Stimulated activated naive CD8-positive, alpha-beta T cell treated with anti-CD3 and anti-CD28 coated beads, Interleukin-15, amount 100 ng/mL, for 72 hours (primary cell): Measurements from ENCODE around the gene TOPBP1.

Experiments
- ATAC-seq: fragments of 150-1000 bp; cut with Tn5 transposase; 2 replicates; pipeline ENCODE4 v1.10.0; 2021; ENCODE audit warnings: mild to moderate bottlenecking, moderate library complexity
- DNase-seq, 2 donors: peaks; one replicate each; pipeline ENCODE4 v3.0.0; 2021 to 2022
- H3K27ac Mint-ChIP-seq, 2 donors: one replicate each; pipeline ENCODE4 v1.8.0; 2022; ENCODE audit warnings: mild to moderate bottlenecking in 2 of 2, mixed read lengths in 2 of 2, moderate library complexity in 2 of 2
- H3K27me3 Mint-ChIP-seq: one replicate; pipeline ENCODE4 v1.8.0; 2022; ENCODE audit warnings: mixed read lengths
- H3K4me1 Mint-ChIP-seq: one replicate; pipeline ENCODE4 v1.8.0; 2022; ENCODE audit warnings: mild to moderate bottlenecking, mixed read lengths
- H3K4me3 Mint-ChIP-seq, 2 donors: one replicate each; pipeline ENCODE4 v1.8.0; 2022; ENCODE audit warnings: mild to moderate bottlenecking in 2 of 2, mixed read lengths in 2 of 2, moderate library complexity in 1 of 2
- H3K9me3 Mint-ChIP-seq, 2 donors: one replicate each; pipeline ENCODE4 v1.8.0; 2022; ENCODE audit warnings: mixed read lengths in 2 of 2

Gene TOPBP1

DNA sequence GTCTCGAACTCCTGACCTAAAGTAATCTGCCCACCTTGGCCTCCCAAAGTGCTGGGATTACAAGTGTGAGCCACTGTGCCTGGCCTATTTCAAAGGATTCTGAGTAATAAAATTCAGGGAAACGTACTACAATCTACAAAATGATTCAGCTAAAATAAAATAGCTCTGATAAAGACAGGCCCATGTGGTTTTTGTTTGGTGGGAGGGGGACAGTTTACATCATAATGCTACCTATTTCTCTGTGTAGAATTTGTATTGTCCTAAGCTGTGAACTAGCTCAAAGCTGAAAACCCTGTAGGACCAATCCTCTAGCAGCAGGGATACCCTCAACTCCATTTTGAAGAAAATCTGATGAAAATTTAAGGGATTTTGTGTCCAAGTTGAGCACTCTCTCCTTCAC, 62.5 kb downstream of the TOPBP1 start:
- no peak for ATAC-seq
- H3K27me3 Mint-ChIP-seq, result no peaks in the 10 kb centered on the region

DNA sequence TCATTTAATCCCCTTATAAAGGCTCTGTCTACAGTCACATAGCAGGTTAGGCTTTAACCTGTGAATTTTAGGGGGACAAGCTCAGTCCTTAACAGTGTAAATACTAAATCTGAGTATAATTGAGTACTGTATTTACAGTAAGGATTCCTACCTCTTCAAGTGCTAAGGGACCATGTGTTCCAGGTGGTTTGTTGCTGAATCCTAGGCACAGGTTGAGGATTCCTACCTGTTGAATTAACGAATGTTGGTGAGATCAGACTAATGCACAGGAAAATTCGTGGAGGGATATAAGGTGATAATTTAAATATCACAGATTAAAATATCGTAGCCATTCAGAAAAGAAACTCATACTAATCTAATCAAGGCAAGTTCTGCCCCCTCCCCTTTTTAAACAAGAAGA, 63.3 kb downstream of the TOPBP1 start:
- no peaks in the 10 kb centered on the region for H3K27me3 Mint-ChIP-seq
- no peak for ATAC-seq
- peak overlapping the region in 1 of 2 donors; percentile 54 for H3K27ac Mint-ChIP-seq
- H3K4me1 Mint-ChIP-seq, result peaks cover 23% of the 10 kb centered on the region
- DNase-seq, result no peak
- no peak overlapping the region for H3K4me3 Mint-ChIP-seq
- H3K9me3 Mint-ChIP-seq, result no peaks in the 10 kb centered on the region

More for the DNA sequence above, 62.5 kb downstream of the TOPBP1 start:
- Mint-ChIP-seq H3K27ac (peak overlapping the region in 1 of 2 donors; percentile 31), H3K9me3 (no peaks in the 10 kb centered on the region), H3K4me1 (peaks cover 22% of the 10 kb centered on the region), H3K4me3 (no peak overlapping the region)
- no peak for DNase-seq

DNA sequence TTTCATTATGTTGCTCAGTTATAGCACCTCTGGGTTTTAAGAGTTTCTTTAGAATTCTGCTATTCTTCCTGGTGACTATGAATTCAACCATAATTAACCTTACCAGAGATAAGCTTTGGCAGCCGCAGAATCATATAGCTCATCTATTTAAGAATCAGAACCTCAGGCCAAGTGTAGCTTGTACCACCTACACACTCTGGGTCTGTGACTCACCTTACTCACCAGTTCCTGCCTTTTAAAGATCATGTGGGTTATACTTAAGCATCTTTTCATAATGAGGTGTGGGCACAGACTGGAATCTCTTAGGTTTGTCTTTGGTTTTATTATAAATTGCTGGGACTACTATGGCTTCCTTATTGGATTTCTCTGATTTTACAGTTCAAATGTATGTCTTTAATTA, 66.4 kb downstream of the TOPBP1 start:
- Mint-ChIP-seq H3K4me1 (peaks cover 33% of the 10 kb centered on the region), H3K27ac (no peak overlapping the region), H3K9me3 (no peaks in the 10 kb centered on the region), H3K27me3 (no peaks in the 10 kb centered on the region), H3K4me3 (peak overlapping the region in 1 of 2 donors; percentile 16)
- DNase-seq, result peak; percentile 37 to 43
- peak; percentile 96 for ATAC-seq

DNA sequence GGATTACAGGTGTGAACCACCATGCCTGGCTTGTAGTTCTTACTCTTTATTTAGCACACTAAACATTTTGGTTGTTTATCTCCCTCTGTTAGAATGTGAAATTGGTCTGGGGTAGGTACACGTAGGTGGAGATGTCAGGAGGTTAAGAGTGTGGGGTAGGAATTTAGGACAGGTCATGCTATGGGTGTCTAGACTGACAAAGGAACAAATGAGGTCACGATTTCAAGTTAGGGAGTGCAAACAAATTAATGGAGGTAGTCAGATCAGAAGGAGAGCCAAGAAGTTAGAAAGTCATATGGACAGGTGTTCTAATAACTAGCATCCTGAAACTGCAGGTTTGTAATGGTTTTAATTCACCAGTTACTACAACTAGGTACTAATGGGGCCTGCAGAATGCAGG, 68.5 kb downstream of the TOPBP1 start:
- H3K27me3 Mint-ChIP-seq, result no peaks in the 10 kb centered on the region
- H3K4me3 Mint-ChIP-seq, result no peak overlapping the region

DNA sequence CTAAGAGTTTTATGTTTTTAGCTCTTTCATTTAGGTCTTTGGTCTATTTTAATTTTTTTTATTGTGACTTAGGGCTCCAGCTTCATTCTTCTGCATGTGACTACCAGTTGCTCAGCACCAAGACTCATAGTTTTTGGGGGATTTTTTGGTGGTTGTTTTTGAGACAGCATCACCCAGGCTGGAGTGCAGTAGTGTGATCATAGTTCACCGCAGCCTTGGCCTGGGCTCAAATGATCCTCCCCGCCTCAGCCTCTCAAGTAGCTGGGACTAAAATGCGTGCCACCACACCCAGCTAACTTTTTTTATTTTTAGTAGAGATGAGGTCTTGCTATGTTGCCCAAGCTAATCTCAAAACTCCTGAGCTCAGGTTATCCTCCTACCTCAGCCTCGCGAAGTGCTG, 68.9 kb downstream of the TOPBP1 start:
- DNase-seq, result no peak
- ATAC-seq, result peak; percentile 55
- Mint-ChIP-seq H3K9me3 (no peaks in the 10 kb centered on the region), H3K4me1 (peaks cover 53% of the 10 kb centered on the region), H3K27ac (peak overlapping the region in 1 of 2 donors; percentile 7), H3K4me3 (no peak overlapping the region), H3K27me3 (no peaks in the 10 kb centered on the region)

More for the DNA sequence above, 68.5 kb downstream of the TOPBP1 start:
- Mint-ChIP-seq H3K9me3 (no peaks in the 10 kb centered on the region), H3K27ac (peak overlapping the region in 1 of 2 donors; percentile 7), H3K4me1 (peaks cover 49% of the 10 kb centered on the region)
- no peak for DNase-seq
- no peak for ATAC-seq

DNA sequence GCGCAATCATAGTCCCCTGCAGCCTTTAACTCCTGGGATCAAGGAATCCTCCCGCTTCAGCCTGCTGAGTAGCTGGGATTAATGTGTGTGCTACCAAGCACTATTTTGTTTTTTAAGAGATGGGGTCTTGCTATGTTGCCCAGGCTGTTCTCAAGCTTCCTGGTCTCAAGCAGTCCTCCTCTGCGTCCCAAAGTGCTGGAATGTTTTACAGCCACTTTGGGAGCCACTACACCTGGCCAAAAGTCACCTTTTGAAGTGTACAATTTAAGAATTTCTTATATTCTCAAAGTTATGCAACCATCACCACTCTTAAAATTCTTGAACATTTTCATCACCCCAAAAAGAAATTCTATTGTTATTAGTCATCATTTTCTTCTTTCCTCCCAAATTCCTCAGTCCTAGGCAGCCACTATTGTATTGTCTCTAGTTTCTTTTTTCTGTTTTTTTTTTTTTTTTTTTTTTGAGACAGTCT, 70.4 kb downstream of the TOPBP1 start:
- ATAC-seq (no peak), DNase-seq (no peak)
- H3K9me3 Mint-ChIP-seq, result no peaks in the 10 kb centered on the region
- H3K4me3 Mint-ChIP-seq, result no peak overlapping the region
- H3K27ac Mint-ChIP-seq, result no peak overlapping the region
- peaks cover 52% of the 10 kb centered on the region for H3K4me1 Mint-ChIP-seq
- no peaks in the 10 kb centered on the region for H3K27me3 Mint-ChIP-seq

DNA sequence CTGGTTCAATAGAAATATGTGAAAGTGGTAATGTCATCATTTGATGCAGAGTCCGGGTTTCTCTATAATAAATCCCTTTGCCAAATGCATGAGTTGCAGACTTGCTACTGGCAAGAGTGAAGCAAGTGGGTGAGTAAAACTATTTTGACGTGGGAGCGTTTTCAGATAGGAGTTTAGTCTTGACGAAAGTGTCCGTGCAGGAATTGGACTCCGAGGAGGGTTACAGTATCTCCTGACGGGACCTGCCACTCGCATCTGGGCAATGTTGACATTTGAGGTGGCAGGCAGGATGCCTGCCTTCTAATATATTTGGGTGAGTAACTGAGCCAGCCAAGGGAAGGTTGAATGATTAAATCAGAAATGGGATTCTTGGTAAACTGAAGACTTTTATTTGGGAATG, 72.2 kb downstream of the TOPBP1 start:
- DNase-seq (no peak), ATAC-seq (no peak)
- Mint-ChIP-seq H3K4me1 (peaks cover 40% of the 10 kb centered on the region), H3K27ac (no peak overlapping the region), H3K4me3 (no peak overlapping the region), H3K9me3 (no peaks in the 10 kb centered on the region), H3K27me3 (no peaks in the 10 kb centered on the region)

DNA sequence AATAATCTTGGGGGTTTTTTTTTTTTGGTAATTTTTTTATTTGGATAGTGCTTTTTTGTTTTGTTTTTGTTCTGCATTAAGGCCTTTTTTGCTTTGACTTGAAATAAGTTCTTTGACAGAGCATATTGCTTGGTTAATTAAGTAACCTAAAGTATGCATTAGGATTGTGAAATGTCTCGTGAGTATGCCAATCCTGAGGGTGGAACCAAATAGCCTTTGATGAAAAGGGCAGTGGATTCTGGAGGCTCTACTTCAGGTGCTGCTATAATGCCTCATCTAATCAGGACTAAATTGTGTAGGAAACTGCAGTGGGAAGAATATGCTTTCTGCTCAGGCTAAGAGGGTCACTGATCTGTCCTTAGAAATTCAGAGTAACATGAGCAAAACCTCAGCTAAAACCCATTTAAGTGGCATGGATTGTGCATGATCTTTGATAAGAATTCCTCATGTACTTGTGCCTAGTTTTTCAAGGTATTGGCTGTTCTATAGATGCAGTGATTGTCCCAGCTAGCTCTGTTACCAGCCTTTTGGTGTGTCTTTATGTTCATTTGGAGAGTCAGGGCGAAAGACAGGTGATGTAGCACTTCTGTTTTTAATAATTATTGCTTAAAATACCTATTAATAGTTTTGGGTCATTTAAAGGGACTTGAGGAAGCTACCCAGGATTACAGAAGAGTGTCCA, 72.8 kb downstream of the TOPBP1 start:
- H3K9me3 Mint-ChIP-seq, result no peaks in the 10 kb centered on the region
- H3K4me1 Mint-ChIP-seq, result peaks cover 40% of the 10 kb centered on the region
- ATAC-seq (no peak), DNase-seq (no peak)
- peak overlapping the region in 1 of 2 donors; percentile 89 for H3K27ac Mint-ChIP-seq
- H3K4me3 Mint-ChIP-seq, result no peak overlapping the region
- no peaks in the 10 kb centered on the region for H3K27me3 Mint-ChIP-seq

DNA sequence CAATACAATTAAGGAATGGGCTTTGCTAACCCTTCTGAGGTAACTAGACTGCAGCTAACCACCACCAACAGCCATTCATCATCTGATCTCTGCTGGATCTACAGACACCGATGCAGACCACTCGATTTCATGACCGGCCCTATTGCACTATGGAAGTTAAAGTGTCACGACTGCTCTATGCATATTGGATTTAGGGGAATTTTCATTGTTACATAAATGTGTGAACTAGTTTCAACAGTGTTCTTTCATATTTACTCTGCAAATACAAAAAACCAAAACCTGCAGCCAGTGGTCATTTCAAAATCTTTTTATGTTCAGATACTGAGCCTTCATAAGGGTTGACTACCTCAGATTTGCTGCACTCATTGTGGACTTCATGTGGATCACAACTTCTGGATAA, 73.7 kb downstream of the TOPBP1 start:
- no peaks in the 10 kb centered on the region for H3K27me3 Mint-ChIP-seq
- no peak overlapping the region for H3K4me3 Mint-ChIP-seq
- no peaks in the 10 kb centered on the region for H3K9me3 Mint-ChIP-seq
- peaks cover 41% of the 10 kb centered on the region for H3K4me1 Mint-ChIP-seq
- H3K27ac Mint-ChIP-seq, result no peak overlapping the region
- DNase-seq, result no peak
- ATAC-seq, result peak; percentile 73

DNA sequence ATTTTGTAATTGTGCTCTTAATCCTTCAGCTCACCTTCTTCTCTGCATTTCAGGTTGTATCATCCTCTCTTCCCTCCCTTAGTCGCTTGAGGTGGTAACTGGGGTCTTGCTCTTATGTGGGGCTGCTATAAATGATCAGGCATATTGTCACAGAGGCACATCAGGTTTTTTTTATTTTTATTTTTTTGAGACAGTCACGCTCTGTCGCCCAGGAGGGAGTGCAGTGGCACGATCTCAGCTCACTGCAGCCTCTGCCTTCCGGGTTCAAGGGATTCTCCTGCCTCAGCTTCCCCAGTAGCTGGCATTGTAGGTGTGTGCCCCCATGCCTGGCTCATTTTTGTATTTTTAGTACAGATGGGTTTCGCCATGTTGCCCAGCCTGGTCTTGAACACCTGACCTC, 78.3 kb downstream of the TOPBP1 start:
- no peaks in the 10 kb centered on the region for H3K27me3 Mint-ChIP-seq
- DNase-seq, result no peak
- H3K4me1 Mint-ChIP-seq, result peaks cover 43% of the 10 kb centered on the region
- H3K9me3 Mint-ChIP-seq, result no peaks in the 10 kb centered on the region
- ATAC-seq, result no peak
- no peak overlapping the region for H3K4me3 Mint-ChIP-seq
- H3K27ac Mint-ChIP-seq, result peak overlapping the region; percentile 87 to 94

DNA sequence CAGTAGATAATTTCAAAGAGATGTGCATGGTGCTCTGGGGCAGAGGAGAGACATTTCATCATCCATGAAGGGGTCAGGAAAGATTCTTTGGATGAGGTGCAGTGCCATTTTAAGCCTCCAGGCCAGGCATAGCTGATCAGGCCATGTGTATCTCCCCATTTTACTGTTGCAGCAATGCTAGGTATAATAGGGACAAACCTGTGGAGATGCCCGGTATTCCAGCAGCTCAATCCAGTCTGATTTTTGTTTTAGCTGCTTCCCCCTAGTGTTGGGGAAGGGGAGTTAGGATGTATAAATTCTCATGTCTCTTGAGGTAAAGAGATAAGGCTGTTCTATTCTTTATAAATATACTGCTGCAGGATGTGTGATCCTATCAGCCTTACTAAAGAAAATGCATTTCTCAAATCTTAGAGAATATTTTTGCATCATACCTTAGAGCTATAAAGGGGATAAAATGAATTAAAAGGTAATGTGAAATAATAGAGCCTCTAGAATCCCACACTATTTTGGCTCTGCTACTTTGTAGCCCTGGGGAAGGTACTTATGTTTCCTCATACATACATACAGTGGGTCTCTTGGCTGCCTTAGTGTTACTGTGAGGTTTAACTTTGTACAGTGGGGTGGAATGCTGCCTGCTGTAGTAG, 83.1 kb downstream of the TOPBP1 start:
- ATAC-seq, result no peak
- Mint-ChIP-seq H3K4me3 (peak overlapping the region; percentile 83 to 89), H3K9me3 (no peaks in the 10 kb centered on the region), H3K27me3 (no peaks in the 10 kb centered on the region), H3K27ac (peak overlapping the region in 1 of 2 donors; percentile 80), H3K4me1 (peaks cover 55% of the 10 kb centered on the region)
- no peak for DNase-seq

DNA sequence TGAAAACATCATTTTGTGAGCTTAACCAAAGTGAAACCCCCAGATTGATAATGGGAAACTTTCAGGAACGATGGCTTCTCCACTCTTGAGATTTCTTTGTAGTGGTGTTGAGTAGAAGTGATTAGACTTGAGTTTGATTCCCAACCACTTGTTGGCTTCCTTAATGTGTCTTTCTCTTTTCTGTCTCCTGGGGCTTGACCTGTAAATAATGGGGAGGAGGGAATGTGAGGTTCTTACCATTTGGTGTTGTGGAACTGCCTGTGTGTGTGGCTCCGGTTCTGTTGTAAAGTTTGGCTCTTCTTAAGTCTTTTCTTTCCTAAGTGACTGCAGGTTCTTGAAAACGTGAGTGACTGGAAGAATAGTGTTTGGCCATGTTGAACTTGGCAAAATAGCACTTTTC, 85.6 kb downstream of the TOPBP1 start:
- H3K4me1 Mint-ChIP-seq, result peaks cover 59% of the 10 kb centered on the region
- DNase-seq, result no peak
- H3K27ac Mint-ChIP-seq, result peak overlapping the region; percentile 65 to 84
- H3K4me3 Mint-ChIP-seq, result peak overlapping the region; percentile 89
- no peak for ATAC-seq
- no peaks in the 10 kb centered on the region for H3K9me3 Mint-ChIP-seq
- H3K27me3 Mint-ChIP-seq, result no peaks in the 10 kb centered on the region

DNA sequence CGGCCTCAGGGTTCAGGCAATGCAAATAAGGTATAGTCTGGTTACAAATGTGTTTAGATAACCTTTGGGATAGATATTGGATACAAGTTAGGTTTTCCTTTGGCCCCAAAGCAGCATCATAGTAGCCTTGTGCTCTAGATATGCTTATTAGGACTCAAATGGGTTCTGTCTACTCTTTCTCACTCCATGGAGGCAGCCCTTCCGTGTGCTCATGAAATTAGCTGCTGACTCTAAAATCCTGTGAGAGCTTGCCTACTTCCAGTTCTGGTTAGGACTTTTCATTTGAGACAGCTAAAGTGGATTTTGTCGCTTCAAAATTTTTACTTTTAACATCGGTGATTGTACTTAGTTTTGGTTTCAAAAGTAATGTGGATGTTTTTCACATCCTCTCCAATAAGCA, 86.7 kb downstream of the TOPBP1 start:
- ATAC-seq, result no peak
- Mint-ChIP-seq H3K27ac (peak overlapping the region; percentile 91 to 98), H3K9me3 (no peaks in the 10 kb centered on the region), H3K4me3 (peak overlapping the region; percentile 89), H3K4me1 (peaks cover 67% of the 10 kb centered on the region), H3K27me3 (no peaks in the 10 kb centered on the region)
- no peak for DNase-seq

DNA sequence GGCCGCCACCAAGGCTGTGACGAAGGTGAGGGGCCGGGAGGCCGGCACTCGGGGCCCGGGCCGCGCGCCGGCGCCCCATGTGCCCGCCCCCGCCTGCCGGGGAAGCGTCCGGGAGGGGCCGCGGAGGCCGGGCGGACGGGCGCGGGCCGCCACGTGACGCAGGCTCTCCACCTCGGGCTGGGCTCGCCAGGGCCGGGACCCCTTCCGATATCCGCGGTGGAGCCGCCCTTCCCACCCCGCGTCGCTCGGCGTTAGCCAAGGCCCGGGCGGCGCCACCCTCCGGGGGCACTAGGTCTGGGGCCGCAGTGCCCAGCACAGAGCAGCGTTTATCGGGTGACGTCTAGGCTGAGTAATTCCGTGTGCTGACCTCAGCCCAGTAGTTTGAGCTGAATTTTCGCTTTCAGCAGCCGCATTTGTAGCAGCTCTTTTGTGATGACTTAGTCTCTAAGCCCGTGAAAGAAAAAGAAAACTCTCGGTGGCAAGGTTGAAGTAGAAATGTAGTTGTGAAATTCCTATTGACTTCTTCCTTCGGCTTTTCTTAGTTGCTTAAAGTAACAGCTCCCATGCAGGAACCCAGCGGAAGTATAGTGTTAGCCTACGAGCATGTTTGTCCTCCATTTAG, 87.4 kb downstream of the TOPBP1 start:
- Mint-ChIP-seq H3K9me3 (no peaks in the 10 kb centered on the region), H3K27ac (peak overlapping the region; percentile 91 to 98), H3K4me3 (peak overlapping the region; percentile 89), H3K4me1 (peaks cover 68% of the 10 kb centered on the region), H3K27me3 (no peaks in the 10 kb centered on the region)
- peak; percentile 83 for ATAC-seq
- DNase-seq, result peak; percentile 87 to 94

DNA sequence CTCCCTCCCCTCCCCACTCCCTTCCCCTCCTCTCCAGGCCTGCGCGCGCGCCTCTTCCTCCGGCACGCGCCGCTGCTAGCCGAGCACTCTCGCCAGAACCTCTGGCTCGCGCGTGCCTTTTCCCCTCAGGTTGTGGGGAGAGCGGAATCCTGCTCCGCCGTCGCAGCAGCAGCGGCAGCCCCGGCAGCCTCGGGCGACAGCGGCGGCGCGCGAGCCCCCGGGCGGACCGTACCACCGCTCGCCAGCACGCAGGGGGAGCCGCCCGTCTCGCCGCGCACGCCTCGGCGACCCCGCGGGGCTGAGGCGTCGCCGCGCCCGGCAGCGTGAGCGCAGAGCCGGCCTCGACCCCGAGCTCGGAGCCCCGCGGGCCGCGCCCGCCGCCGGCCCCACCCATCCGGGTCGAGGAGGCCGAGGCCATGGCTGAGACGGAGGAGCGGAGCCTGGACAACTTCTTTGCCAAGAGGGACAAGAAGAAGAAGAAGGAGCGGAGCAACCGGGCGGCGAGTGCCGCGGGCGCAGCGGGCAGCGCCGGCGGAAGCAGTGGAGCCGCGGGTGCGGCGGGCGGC, 88.0 kb downstream of the TOPBP1 start, which contains the start of gene CDV3:
TSS of gene CDV3 (plus strand) at position 58 of the 566 bp plus-strand sequence. CDS start at position 417, 359 bp downstream.
- Mint-ChIP-seq H3K4me1 (peaks cover 62% of the 10 kb centered on the region), H3K27ac (peak within 1 kb of the TSS; percentile 98 to 99), H3K27me3 (no peaks in the 10 kb centered on the region), H3K9me3 (no peaks in the 10 kb centered on the region), H3K4me3 (peak within 1 kb of the TSS; percentile 89 to 92)
- DNase-seq (no peak), ATAC-seq (peak; percentile 54)
